Nephron progenitor cell (in vitro differentiated cells): ENCODE data around the gene CCDC150.

Source experiments
- DNase-seq: peaks from one replicate; pipeline ENCODE4 v3.0.0; 2021
- H3K27ac Mint-ChIP-seq: 2 replicates; pipeline ENCODE4 v1.8.0; 2021; ENCODE audit warnings: mild to moderate bottlenecking, moderate library complexity, mixed read lengths
- H3K27me3 Mint-ChIP-seq: 2 replicates; pipeline ENCODE4 v1.8.0; 2021; ENCODE audit warnings: mild to moderate bottlenecking, low read depth, mixed read lengths; ENCODE audit not compliant: poor library complexity
- H3K36me3 Mint-ChIP-seq: 2 replicates; pipeline ENCODE4 v1.8.0; 2021; ENCODE audit warnings: low read depth, mixed read lengths
- H3K4me1 Mint-ChIP-seq: 2 replicates; pipeline ENCODE4 v1.8.0; 2021; ENCODE audit warnings: mixed read lengths
- H3K4me3 Mint-ChIP-seq: 2 replicates; pipeline ENCODE4 v1.8.0; 2021; ENCODE audit warnings: mild to moderate bottlenecking, moderate library complexity, mixed read lengths
- H3K9me3 Mint-ChIP-seq: 2 replicates; pipeline ENCODE4 v1.8.0; 2021; ENCODE audit warnings: mild to moderate bottlenecking, moderate library complexity, mixed read lengths
- CTCF ChIP-seq: fragments of 200-600 bp; sonication (generic); IDR thresholded peaks from 2 replicates; pipeline ENCODE4 v1.5.0; 2021; ENCODE audit warnings: antibody characterized with exemption

The CCDC150 gene

GRCh38 chr2:196610796-196611195 lies 28.7 kb upstream of the CCDC150 start:
- peaks cover 3% of the 10 kb centered on the region for H3K27me3 Mint-ChIP-seq
- no peak overlapping the region for H3K27ac Mint-ChIP-seq
- no peak for DNase-seq
- H3K36me3 Mint-ChIP-seq = no peaks in the 10 kb centered on the region
- H3K4me1 Mint-ChIP-seq = no peaks in the 10 kb centered on the region
- H3K4me3 Mint-ChIP-seq = no peak overlapping the region
- TF ChIP-seq CTCF = no peak
- no peaks in the 10 kb centered on the region for H3K9me3 Mint-ChIP-seq

GRCh38 chr2:196613302-196613701 lies 26.2 kb upstream of the CCDC150 start:
- Mint-ChIP-seq H3K27ac (no peak overlapping the region), H3K4me1 (no peaks in the 10 kb centered on the region), H3K9me3 (no peaks in the 10 kb centered on the region), H3K4me3 (no peak overlapping the region), H3K36me3 (no peaks in the 10 kb centered on the region), H3K27me3 (peaks cover 3% of the 10 kb centered on the region)
- DNase-seq = no peak
- TF ChIP-seq CTCF = no peak

GRCh38 chr2:196617430-196617829 lies 22.1 kb upstream of the CCDC150 start:
- no peak overlapping the region for H3K27ac Mint-ChIP-seq
- no peak for TF ChIP-seq CTCF
- H3K36me3 Mint-ChIP-seq = no peaks in the 10 kb centered on the region
- no peaks in the 10 kb centered on the region for H3K4me1 Mint-ChIP-seq
- DNase-seq = no peak
- H3K27me3 Mint-ChIP-seq = peaks cover 3% of the 10 kb centered on the region
- no peaks in the 10 kb centered on the region for H3K9me3 Mint-ChIP-seq
- no peak overlapping the region for H3K4me3 Mint-ChIP-seq

GRCh38 chr2:196618661-196619060 lies 20.9 kb upstream of the CCDC150 start:
- Mint-ChIP-seq H3K9me3 (no peaks in the 10 kb centered on the region), H3K4me3 (no peak overlapping the region), H3K27ac (no peak overlapping the region), H3K4me1 (no peaks in the 10 kb centered on the region), H3K27me3 (no peaks in the 10 kb centered on the region), H3K36me3 (no peaks in the 10 kb centered on the region)
- TF ChIP-seq CTCF = no peak
- DNase-seq = no peak

GRCh38 chr2:196630531-196630930 lies 9.0 kb upstream of the CCDC150 start:
- TF ChIP-seq CTCF = no peak
- no peaks in the 10 kb centered on the region for H3K36me3 Mint-ChIP-seq
- H3K4me3 Mint-ChIP-seq = no peak overlapping the region
- H3K4me1 Mint-ChIP-seq = no peaks in the 10 kb centered on the region
- H3K9me3 Mint-ChIP-seq = peaks cover 39% of the 10 kb centered on the region
- no peak for DNase-seq
- H3K27ac Mint-ChIP-seq = no peak overlapping the region
- no peaks in the 10 kb centered on the region for H3K27me3 Mint-ChIP-seq

- Mint-ChIP-seq H3K9me3 (peaks cover 38% of the 10 kb centered on the region), H3K36me3 (no peaks in the 10 kb centered on the region), H3K4me3 (no peak overlapping the region), H3K27me3 (peaks cover 2% of the 10 kb centered on the region), H3K4me1 (peaks cover under 1% of the 10 kb centered on the region), H3K27ac (no peak overlapping the region)
- no peak for TF ChIP-seq CTCF
- no peak for DNase-seq
Measured at GRCh38 chr2:196635156-196635555, 4.4 kb upstream of the CCDC150 start.
